Transverse colon (tissue), 4 donors: ENCODE data around the gene GLIPR1L1. TPM values are rescaled to one million over a fixed set of nuclear protein-coding genes. Genes with fewer than 3 reads are reported as not detected.

Source experiments
- DNase-seq: peaks from one replicate; pipeline ENCODE4 v3.0.0-alpha.2; 2019
- H3K27ac ChIP-seq, 4 donors: fragments of 200-600 bp; sonication (generic); 2 replicates each; pipeline ENCODE4 v1.5.1; 2016 to 2018; ENCODE audit warnings: inconsistent platforms in 4 of 4
- H3K27me3 ChIP-seq: fragments of 200-600 bp; sonication (generic); 2 replicates; pipeline ENCODE4 v1.5.1; 2017; ENCODE audit warnings: inconsistent platforms
- H3K36me3 ChIP-seq, 4 donors: fragments of 200-600 bp; sonication (generic); 2 replicates each; pipeline ENCODE4 v1.5.1; 2017 to 2019; ENCODE audit warnings: inconsistent platforms in 4 of 4
- H3K4me1 ChIP-seq, 4 donors: fragments of 200-600 bp; sonication (generic); 2 replicates each; pipeline ENCODE4 v1.5.1; 2017 to 2020; ENCODE audit warnings: inconsistent platforms in 4 of 4
- H3K4me3 ChIP-seq, 4 donors: fragments of 200-600 bp; sonication (generic); 1 replicate in 1 of 4; 2 replicates in 3 of 4; pipeline versions ENCODE4 v1.5.1 to v1.6.1; 2017 to 2019; ENCODE audit warnings: inconsistent platforms in 4 of 4
- H3K9me3 ChIP-seq, 2 donors: fragments of 200-600 bp; sonication (generic); 2 replicates each; pipeline ENCODE4 v1.5.1; 2017 to 2019; ENCODE audit warnings: inconsistent platforms in 2 of 2
- EP300 ChIP-seq: sonication (generic); formaldehyde crosslinking; IDR thresholded peaks from one replicate; pipeline ENCODE4 v1.6.1; 2017; ENCODE audit warnings: antibody characterized with exemption, low read depth
- POLR2A ChIP-seq: fragments of 450-650 bp; IDR thresholded peaks from one replicate; pipeline ENCODE4 v1.6.1; 2016; ENCODE audit warnings: antibody characterized with exemption, mild to moderate bottlenecking, moderate library complexity
- POLR2AphosphoS5 ChIP-seq, 3 donors: sonication (generic); formaldehyde crosslinking; IDR thresholded peaks; one replicate each; pipeline ENCODE4 v1.6.1; 2016; ENCODE audit warnings: antibody characterized with exemption in 3 of 3
- WGBS, 2 donors: methylation state at CpG; one replicate each; pipeline ENCODE4 v1.1.5; 2018; ENCODE audit warnings: low coverage in 1 of 2; 5-methylcytosine and 5-hydroxymethylcytosine counted together
- in situ Hi-C, 4 donors: fragments of 200-750 bp; cut with MboI; loops; one replicate each; pipeline versions ENCODE4 v1.15.0 to v1.15.1; 2017; ENCODE audit warnings: low sequenced_read_pairs in 3 of 4, low pct_ligation_motif_present in 1 of 4, low pct_unique_long_range_greater_than_20kb in 1 of 4
- intact Hi-C: fragments of 100-400 bp; cut with DNase I; formaldehyde crosslinking; loops from one replicate; pipeline ENCODE4 v1.15.1; 2023; ENCODE audit warnings: low total_unique reads
- total RNA-seq, 4 donors: library from RNA; depleted of rRNA; stranded (reverse); fragments of >200 nt; gene quantifications; one replicate each; pipeline ENCODE4 v1.1.0, GENCODE V29; 2016
- TF ChIP-seq, protein P1 (sequence below), 5 experiments: fragments of 200-600 bp in 3 of 5; fragments of 450-650 bp in 2 of 5; sonication (generic) in 3 of 5; IDR thresholded peaks; 1 replicate in 2 of 5; 2 replicates in 3 of 5; pipeline ENCODE4 v1.5.1; 2016 to 2017; ENCODE audit warnings: antibody characterized with exemption in 5 of 5, inconsistent platforms in 3 of 5, mild to moderate bottlenecking in 2 of 5, moderate library complexity in 1 of 5

GLIPR1L1 gene
- total RNA-seq, 4 donors from 2014 or later, result not detected

DNA sequence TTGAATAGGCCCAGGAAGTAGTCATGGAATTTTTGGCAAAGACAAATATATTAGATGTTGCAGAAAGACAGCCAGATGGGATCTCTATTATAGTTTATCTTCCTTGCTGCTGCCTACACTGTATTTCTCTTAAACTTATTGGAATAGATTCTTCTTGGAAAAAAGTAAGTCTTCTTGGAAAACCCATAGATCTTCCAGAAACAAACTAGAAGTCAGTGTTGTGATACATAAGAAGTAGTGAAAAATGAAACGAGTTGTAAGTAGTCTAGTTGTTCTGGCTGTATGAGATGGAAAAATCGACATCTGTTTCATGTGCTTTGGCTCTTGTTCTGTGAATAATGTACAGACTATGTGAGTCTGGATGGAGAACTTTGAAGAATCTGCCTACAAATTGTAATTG is 85.4 kb downstream of the GLIPR1L1 start:
- Histone ChIP-seq H3K4me3 (no peak overlapping the region), H3K27ac (no peak overlapping the region), H3K27me3 (no peaks in the 10 kb centered on the region), H3K4me1 (no peaks in the 10 kb centered on the region), H3K9me3 (no peaks in the 10 kb centered on the region), H3K36me3 (no peaks in the 10 kb centered on the region)
- intact Hi-C loops (no loop called here), in situ Hi-C loops (no loop called here)
- TF ChIP-seq, protein P1, sequence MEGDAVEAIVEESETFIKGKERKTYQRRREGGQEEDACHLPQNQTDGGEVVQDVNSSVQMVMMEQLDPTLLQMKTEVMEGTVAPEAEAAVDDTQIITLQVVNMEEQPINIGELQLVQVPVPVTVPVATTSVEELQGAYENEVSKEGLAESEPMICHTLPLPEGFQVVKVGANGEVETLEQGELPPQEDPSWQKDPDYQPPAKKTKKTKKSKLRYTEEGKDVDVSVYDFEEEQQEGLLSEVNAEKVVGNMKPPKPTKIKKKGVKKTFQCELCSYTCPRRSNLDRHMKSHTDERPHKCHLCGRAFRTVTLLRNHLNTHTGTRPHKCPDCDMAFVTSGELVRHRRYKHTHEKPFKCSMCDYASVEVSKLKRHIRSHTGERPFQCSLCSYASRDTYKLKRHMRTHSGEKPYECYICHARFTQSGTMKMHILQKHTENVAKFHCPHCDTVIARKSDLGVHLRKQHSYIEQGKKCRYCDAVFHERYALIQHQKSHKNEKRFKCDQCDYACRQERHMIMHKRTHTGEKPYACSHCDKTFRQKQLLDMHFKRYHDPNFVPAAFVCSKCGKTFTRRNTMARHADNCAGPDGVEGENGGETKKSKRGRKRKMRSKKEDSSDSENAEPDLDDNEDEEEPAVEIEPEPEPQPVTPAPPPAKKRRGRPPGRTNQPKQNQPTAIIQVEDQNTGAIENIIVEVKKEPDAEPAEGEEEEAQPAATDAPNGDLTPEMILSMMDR (IDR thresholded peaks at IDR 0.05), result no peak
- TF ChIP-seq EP300 (no peak), POLR2AphosphoS5 (IDR thresholded peaks at IDR 0.05) (no peak), POLR2A (no peak)
- 60 to 79% methylated on average over 2 of the region's 2 CpGs for WGBS, 2 donors
- DNase-seq, result no peak

Other genes with a start within 250 kb of the GLIPR1L1 start
- not detected for gene KCNC2, start 124.8 kb upstream of the GLIPR1L1 start, total RNA-seq
- gene CAPS2, start 4.3 kb upstream of the GLIPR1L1 start, total RNA-seq, result 10 to 100 TPM in 1 of 4 donors, 1 to 10 TPM in 3; 2.0 to 10.3 (median 4.9) TPM
- gene GLIPR1L2, start 56.4 kb downstream of the GLIPR1L1 start, total RNA-seq, result under 1 TPM in 1 of 4 donors, not detected in 3; 0.95 TPM
- 10 to 100 TPM in 1 of 4 donors, 1 to 10 TPM in 3; 3.3 to 10.6 (median 3.6) TPM for gene GLIPR1, start 146.1 kb downstream of the GLIPR1L1 start, total RNA-seq
- 10 to 100 TPM in 2 of 4 donors, 1 to 10 TPM in 2; 3.2 to 28.1 (median 11.7) TPM for gene KRR1, start 176.9 kb downstream of the GLIPR1L1 start, total RNA-seq